Left kidney (tissue), 2 donors: ENCODE data around the gene GDPD4. TPM values are rescaled to one million over a fixed set of nuclear protein-coding genes. Genes with fewer than 3 reads are reported as not detected.

ENCODE experiments used
- DNase-seq: peaks from one replicate; pipeline ENCODE4 v3.0.0-alpha.2; 2013
- polyA plus RNA-seq: library from polyadenylated mRNA; unstranded; fragments of 120-200 nt; gene quantifications from one replicate; pipeline ENCODE4 v1.2.1, GENCODE V29; 2013; ENCODE audit not compliant: insufficient read length

The GDPD4 gene
- polyA plus RNA-seq, 1 donor, result 0.17 TPM

- no peak for DNase-seq
These were observed 128.0 kb downstream of the GDPD4 start for GRCh38 chr11:77173494-77173893.

- no peak for DNase-seq
These were observed 128.9 kb downstream of the GDPD4 start for GRCh38 chr11:77172666-77172982.

DNA sequence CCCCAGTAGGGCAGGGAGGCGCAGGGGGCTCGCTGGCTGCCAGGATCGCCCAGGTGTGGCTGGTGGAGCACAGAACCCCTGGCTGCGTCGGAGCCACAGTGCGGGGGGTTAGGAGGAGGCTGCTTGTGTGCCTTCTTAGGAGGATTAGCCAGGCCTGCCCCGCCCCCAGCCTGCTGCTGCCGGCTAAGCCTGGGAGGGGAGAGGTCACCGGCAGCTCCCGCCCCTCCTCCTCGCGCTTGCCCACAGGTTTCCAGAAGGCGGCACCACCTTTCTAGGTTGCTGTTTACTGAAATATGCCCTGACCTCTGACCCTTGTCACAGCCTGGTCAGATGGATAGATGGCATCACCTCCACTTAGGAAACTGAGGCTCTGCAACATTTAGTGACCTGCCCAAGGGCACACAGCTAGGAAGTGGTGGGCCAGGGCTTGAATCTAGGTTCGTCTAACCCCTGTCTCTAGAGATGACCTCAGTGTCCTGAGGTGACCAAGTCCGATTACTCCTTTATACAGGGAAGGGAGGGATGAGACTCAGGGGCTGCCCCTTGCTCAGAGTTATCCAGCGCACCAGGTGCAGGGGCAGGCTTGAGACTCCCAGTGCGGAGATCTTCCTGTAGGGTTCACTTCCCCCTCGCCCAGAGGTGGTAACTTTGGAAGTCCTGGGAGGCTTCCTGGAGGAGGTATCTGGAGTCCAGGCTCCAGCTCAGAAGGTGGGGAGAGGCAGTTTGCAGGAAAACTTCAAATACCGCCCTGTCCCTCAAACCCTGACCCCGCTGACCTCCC, 129.4 kb downstream of the GDPD4 start:
- no peak for DNase-seq

GRCh38 chr11:77171254-77171653, 130.2 kb downstream of the GDPD4 start:
- DNase-seq, result no peak

DNA sequence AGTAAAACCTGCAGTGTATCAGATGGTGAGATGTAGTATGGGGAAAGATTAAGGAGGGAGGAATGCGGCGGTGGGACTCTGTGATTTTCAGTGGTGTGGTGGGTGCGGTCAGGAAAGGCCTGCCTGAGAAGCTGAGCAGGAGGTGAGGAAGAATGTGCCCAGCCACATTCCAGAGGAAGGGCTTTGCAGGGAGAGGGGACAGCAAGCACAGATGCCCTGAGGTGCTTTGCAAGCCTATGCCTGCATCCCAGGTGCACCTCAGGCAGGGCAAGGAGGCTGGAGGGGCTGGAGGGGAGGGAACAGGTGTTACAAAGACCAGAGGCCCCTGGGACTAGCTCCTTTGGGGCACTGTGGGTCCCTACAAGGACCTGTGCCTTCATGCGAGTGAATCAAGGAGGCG, 131.4 kb downstream of the GDPD4 start:
- DNase-seq, result no peak

DNA sequence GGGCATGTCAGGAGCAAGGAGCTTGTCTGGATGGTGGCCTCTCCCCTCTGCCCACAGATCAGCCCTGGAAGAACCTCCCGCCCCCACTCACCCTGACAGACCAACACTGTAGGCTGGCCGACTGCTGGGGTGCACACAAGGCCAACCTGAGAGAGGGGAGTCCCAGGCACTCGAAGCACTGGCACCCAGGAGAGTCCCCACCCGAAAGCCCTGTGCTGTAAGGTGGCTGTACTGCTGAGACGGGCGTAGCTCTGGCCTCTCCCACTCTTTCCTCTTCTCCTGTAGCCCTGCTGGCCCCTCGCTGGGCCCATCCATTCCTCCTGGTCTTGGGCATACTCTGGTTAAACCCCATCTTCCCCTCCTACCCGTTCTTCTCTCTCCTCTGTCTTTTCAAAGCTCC, 133.7 kb downstream of the GDPD4 start:
- DNase-seq, result no peak

GRCh38 chr11:77167111-77167626, 134.3 kb downstream of the GDPD4 start:
- DNase-seq, result no peak

Other genes with a start within 250 kb of the GDPD4 start
- gene CAPN5, start 234.7 kb downstream of the GDPD4 start, polyA plus RNA-seq, result 25.0 TPM
- not detected for gene OMP, start 198.8 kb downstream of the GDPD4 start, polyA plus RNA-seq
- 3.7 TPM for gene MYO7A, start 173.4 kb downstream of the GDPD4 start, polyA plus RNA-seq
- gene PAK1, start 172.4 kb upstream of the GDPD4 start, polyA plus RNA-seq, result 102 TPM